Stimulated activated CD4-positive, alpha-beta T cell treated with anti-CD3 and anti-CD28 coated beads, Interleukin-12 subunit alpha, Interleukin-12 subunit beta, amount 100 ng/mL, for 4 hours (primary cell): ENCODE data around the gene ZNF330.

Experiments
- DNase-seq: peaks from one replicate; pipeline ENCODE4 v3.0.0-alpha.2; 2020

ZNF330 gene

DNA sequence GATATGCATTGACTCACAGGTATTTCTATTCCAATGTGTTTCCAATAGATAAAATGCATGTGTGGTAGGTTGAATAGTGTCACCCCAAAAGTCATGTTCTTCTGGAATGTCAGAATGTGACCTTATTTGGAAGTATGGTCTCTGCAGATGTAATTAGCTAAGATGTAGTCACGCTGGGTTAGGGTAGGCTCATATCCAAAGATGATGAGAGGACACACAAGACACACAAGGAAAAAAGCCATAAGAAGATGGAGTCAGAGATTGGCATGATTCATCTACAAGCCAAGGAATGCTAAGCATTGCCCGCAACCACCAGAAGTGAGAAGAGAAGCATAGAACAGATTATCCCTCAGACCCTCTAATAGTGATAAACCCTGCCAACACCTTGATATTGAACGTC lies 17.5 kb downstream of the ZNF330 start:
- no peak for DNase-seq

DNA sequence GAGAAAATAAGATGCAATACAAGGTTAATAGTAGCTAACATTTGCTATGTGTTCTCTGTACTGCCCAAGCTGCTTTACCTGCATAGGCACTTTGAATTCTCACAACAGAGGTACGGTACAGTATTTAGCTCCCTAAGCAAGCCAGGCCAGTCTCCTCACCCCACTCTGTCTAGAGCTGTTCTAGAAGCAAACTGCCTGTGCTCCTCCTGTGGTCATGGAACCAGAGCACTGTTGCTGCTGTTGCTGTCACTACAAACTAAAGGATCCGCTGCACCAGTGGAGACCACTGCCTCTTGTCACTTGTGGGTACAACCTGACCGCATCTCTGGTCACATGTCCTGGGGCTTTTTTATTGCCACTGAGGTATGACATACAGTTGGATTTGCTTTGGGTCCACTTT lies 19.6 kb downstream of the ZNF330 start:
- DNase-seq, result no peak

DNA sequence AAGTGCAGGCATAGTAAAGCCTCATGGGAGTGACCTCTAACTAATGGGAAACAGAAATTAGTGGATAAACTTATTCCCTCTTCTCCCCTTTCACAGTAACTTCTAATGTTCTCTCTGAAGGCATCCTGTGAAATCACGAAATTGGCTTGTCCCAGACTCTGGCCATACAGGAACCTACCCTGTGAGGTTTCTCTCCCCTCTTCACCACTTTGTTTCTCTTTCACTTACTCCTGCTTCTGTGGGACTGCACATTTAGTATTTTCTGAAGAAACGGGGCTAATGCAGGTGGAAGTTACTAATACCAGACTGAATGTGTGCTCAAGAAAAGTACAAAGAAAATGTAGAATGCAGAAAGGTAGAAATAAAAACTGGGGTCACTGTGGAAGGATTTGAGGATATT lies 20.0 kb downstream of the ZNF330 start:
- DNase-seq, result no peak

DNA sequence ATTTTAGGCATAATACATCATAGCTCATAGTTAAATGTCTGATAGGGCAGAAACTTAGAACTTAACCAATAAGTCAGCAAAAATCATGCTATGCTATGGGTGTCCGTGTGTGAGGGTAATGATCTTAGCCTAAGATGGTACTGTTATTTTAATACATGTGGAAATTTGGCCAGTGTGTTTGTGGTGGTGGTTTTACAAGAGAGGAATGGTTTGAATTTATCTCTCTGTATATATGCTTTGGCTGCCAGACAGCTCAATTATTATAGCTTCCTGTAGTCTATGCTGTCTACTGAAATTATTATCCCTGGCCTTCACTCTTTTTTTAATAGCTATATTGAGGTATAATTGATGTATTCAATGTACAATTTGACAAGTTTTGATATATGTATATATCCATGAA lies 21.3 kb downstream of the ZNF330 start:
- no peak for DNase-seq

DNA sequence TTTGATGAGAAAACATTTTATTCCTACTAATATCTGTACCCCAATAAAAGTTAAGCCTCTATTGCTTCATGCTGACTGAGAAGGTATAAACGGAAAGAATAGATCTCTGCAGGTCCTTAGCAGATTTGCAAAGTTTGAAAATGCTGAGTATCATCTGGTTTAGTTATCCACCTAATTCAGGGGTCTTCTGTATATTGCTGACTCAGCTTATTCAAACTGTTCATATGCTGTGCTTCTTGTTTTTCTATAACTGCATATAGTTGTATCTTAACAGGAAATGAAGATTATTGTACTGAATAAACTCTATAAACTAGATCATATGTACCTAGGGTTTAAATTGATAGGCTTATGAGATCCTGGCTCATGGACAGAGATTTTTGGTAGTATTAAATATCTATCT lies 23.7 kb downstream of the ZNF330 start:
- DNase-seq, result no peak

DNA sequence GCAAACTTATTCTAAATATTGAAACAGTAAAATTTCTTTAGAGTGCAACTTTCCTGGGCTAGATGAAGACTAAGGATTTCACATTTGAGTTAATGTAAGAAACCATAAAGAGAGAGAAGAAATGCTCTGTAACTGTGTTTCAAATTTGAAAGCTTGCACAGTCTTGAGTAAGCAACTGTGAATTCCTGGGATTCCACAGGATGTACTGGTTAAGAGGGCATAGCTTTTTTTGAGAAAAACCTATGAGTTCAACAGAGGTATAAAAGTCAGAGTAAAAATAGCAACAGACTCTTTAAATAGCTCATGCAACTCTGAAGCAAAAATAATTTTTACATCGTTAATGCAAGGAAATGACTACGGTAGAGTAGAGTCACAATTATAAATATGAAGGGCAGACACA lies 25.5 kb downstream of the ZNF330 start:
- DNase-seq, result no peak

DNA sequence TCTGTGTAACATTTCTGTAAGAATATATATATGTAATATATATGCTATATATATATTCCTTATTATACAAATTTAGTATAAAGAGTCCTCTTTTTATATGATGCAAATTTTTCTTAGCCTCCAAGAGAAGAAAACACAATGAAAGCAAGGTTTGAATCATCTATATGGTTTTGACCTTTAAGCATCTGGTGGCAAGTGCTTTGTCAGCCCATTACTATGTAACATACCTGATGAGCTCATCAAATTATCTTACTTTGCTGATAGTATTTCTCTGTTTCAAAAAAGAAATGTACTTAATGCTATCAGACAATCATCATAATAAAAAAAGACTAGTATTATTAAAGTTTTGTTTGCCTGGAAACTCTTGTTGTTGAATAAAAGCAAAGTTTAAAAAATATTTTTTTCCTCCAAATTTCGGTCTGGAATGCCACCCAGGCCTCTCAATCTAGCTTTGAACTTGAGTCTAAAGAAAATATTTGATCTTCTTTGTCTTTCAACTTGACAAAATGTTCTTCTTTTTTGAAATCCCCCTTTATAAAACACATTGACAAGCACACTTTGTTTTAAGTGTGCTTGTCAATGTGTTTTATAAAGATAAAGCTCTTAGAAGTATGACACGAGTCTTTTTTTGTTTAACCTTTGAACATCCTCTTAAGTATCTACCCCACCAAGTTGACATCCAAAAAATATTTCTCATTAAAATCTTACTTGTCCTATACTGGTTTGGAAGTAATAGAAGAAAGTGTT lies 26.2 kb downstream of the ZNF330 start:
- DNase-seq, result no peak

DNA sequence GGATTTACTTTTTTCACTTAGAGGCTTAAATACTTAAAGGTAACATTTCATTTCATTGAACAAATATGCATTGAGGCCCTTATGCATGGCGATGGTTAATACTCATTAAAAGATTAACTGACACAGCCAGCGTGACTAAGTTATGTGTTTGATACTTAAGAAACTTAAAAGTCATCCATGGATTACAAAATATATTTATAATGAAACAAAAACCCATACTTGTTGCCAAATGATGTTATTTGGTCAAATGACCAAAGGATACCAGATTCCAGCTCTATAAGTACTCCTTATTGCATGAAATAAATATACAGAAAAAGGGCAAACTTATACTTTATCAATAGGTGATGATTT lies 26.7 kb downstream of the ZNF330 start:
- no peak for DNase-seq

DNA sequence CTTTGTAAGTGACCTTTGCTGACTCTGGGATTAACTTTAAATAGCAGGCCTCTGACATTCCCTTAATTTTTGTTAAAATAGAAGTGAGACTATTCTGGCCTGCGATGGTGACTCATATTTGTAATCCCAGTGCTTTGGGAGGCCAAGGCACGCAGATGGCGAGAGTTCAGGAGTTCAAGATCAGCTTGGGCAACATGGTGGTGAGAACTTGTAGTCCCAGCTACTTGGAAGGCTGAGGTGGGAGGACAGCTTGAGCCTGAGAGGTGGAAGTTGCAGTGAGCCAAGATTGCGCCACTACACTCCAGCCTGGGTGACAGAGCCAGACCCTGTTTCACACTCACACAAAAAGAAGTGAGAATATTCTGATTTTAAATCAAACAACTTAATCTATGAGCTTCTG lies 27.3 kb downstream of the ZNF330 start:
- no peak for DNase-seq

DNA sequence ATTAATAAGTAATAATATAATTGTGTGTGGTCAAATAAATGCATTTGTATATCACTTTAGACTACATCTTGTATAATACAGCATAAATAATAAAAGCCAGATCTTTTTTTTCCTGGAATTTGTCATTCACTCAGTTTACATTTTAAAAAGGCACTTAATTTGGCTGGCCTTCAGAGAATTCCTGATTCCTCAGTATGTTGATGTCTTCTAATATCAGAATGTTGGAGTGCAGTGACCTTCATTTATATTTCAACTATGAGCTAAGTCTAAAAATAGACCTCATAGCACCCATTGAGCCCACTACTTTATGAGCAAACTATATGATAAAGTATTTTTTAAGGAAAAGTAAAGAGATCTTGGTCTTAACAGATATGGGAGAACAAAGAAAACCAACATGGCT lies 27.8 kb downstream of the ZNF330 start:
- no peak for DNase-seq

DNA sequence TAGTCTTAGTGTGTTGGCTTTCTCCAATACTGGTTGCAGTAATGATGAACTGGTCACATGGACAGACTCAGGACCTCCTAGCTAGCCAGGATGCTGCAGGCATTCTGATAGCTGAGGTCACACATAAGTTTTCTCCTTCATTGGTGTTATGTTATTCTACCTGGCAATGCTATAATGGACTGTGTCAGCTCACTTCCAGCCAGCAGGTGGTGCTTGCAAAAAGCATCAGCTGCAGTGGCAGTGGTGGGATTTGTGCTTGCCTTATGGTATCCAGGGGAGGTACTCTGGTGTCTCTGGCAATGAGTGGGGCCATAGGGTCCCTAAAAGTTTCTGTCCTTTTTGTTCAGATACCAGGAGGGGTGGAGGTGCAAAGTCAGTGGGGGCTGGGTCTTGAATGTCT lies 33.6 kb downstream of the ZNF330 start:
- no peak for DNase-seq

DNA sequence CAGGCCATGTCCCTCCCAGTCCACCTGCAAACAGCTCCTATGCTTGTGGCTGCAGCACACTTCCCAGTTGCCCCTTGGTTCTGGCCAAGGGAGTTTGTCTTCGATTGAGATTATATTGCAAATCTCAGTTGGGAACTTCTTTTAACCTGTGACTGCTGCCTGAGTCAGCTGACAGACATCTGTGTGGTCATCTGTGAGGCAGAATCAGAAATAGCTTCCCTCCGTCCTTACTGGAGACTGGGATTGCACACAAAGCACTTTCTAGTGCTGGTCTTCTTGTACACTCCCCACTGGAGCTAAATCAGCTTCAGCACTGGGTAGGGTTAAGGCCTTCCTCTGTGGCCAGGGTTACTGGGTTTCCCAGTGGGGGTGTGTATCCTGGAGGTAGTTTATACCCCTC lies 34.3 kb downstream of the ZNF330 start:
- DNase-seq, result no peak

DNA sequence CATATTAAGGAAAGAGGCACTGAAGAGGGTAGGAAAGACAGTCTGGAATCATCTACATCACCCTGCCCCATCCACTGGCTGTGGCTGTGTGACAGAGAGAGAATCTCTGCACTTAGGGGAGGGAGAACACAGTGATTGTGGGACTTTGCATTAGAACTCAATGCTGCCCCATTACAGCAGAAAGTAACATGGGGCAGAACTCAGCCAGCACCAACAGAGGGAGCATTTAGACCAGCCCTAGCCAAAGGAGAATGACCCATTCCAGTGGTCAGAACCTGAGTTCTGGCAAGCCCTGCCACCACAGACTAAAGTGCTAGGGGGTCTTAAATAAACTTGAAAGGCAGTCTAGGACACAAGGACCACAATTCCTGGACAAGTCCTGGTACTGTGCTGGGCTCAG lies 37.9 kb downstream of the ZNF330 start:
- no peak for DNase-seq

DNA sequence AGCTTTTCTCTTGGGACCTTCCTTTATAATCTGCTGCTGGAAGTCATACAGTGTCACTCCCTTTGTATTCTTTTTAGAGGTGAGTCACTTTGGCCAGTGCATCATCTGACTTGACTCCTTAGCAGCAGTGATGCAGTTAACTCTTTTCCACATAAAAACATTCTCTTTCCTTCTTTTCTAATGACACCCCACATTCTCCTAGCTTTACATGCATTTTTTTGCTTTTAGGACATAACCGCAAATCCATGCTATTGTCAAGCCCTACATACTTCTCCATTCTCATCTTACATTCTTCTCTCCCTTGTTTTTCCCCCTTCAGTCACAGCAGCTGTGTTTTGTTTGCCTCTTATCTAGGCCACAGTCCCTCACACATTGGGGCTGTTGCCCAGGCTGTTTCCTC lies 55.1 kb downstream of the ZNF330 start:
- DNase-seq, result no peak

DNA sequence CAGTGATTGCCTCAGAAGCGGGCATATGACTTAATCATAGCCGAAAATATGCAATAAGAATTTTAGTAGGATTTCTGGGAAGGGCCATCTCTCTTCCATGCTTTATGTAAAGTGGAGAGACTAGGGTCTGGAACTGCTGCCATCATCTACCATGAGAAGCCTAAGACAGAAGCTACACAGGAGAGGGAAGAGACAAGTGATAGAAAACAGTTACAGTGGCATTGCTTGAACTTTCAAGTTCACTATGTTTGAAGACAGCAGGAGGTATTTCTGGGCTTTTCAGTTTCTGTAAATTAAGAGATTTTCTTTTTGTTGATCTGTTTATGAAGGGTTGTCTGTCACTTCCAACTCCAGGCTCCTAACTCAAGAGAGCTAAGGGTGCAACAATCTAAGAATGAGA lies 62.5 kb downstream of the ZNF330 start:
- DNase-seq, result no peak

DNA sequence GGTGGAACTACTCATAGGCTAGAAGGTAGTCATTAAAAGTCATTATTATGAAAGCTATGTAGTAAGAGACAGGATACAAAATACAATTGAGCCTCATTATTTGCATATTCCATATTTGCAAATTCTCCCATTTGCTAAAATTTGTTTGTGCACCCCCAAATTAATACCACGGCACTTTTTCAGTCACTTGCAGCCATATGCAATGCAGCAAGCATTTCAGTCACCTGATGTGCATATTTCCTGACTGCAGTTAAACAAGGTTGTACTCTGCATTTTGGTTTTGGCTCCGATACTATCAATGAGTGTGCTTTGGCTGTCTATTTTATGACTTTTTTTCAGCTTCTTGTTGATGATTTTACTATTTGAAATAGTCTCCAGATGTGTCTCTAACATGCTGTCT lies 62.9 kb downstream of the ZNF330 start:
- no peak for DNase-seq
